ENCODE data around the gene CCR7. TPM values are rescaled to one million over a fixed set of nuclear protein-coding genes. Genes with fewer than 3 reads are reported as not detected.

Gene CCR7
- total RNA-seq, 1 experiment from 2014 or later, result 0.57 TPM

- ATAC-seq (no peak), DNase-seq (ENCODE audit: low spot score) (no peak)
- ChIA-PET POLR2A (interaction anchor here (0.7 kb wide), 1 partner anchor 61 kb away, joined by 12 read pairs; no protein-coding TSS in a partner anchor), CTCF (interaction anchor here (0.9 to 9.6 kb wide), 10 partner anchors 11 to 181 kb away, joined by 3 to 127 read pairs (median 28); partner anchors contain the start of genes CCR7, GJD3 and IGFBP4)
- H3K4me1 Mint-ChIP-seq, result peaks cover 14% of the 10 kb centered on the region
- H3K27me3 Mint-ChIP-seq (ENCODE audit: low read depth), result no peaks in the 10 kb centered on the region; the same call in 1 of the 2 replicates
- no peak overlapping the region for H3K4me3 Mint-ChIP-seq
- no peaks in the 10 kb centered on the region for H3K36me3 Mint-ChIP-seq
- TF ChIP-seq, protein P1, sequence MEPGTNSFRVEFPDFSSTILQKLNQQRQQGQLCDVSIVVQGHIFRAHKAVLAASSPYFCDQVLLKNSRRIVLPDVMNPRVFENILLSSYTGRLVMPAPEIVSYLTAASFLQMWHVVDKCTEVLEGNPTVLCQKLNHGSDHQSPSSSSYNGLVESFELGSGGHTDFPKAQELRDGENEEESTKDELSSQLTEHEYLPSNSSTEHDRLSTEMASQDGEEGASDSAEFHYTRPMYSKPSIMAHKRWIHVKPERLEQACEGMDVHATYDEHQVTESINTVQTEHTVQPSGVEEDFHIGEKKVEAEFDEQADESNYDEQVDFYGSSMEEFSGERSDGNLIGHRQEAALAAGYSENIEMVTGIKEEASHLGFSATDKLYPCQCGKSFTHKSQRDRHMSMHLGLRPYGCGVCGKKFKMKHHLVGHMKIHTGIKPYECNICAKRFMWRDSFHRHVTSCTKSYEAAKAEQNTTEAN (CRISPR knock-in tag; IDR thresholded peaks at IDR 0.05), result no peak
- TF ChIP-seq RELA (CRISPR knock-in tag; IDR thresholded peaks at IDR 0.05; ENCODE audit: borderline replicate concordance), result no peak
- no peak for TF ChIP-seq AFF4 (CRISPR knock-in tag; IDR thresholded peaks at IDR 0.05; ENCODE audit: borderline replicate concordance)
- no peak for TF ChIP-seq ERG (CRISPR knock-in tag; IDR thresholded peaks at IDR 0.05)
- no peak for TF ChIP-seq ZNF317 (CRISPR knock-in tag; IDR thresholded peaks at IDR 0.05; ENCODE audit: borderline replicate concordance, low read depth)
- no peak for TF ChIP-seq ZBTB21 (CRISPR knock-in tag; IDR thresholded peaks at IDR 0.05; ENCODE audit: borderline replicate concordance)
- no peak for TF ChIP-seq ZMAT4 (CRISPR knock-in tag; IDR thresholded peaks at IDR 0.05)
- TF ChIP-seq, protein P2, sequence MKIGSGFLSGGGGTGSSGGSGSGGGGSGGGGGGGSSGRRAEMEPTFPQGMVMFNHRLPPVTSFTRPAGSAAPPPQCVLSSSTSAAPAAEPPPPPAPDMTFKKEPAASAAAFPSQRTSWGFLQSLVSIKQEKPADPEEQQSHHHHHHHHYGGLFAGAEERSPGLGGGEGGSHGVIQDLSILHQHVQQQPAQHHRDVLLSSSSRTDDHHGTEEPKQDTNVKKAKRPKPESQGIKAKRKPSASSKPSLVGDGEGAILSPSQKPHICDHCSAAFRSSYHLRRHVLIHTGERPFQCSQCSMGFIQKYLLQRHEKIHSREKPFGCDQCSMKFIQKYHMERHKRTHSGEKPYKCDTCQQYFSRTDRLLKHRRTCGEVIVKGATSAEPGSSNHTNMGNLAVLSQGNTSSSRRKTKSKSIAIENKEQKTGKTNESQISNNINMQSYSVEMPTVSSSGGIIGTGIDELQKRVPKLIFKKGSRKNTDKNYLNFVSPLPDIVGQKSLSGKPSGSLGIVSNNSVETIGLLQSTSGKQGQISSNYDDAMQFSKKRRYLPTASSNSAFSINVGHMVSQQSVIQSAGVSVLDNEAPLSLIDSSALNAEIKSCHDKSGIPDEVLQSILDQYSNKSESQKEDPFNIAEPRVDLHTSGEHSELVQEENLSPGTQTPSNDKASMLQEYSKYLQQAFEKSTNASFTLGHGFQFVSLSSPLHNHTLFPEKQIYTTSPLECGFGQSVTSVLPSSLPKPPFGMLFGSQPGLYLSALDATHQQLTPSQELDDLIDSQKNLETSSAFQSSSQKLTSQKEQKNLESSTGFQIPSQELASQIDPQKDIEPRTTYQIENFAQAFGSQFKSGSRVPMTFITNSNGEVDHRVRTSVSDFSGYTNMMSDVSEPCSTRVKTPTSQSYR (CRISPR knock-in tag; IDR thresholded peaks at IDR 0.05), result no peak
- TF ChIP-seq ZSCAN18 (CRISPR knock-in tag; IDR thresholded peaks at IDR 0.05), result no peak
- TF ChIP-seq GTF2I (CRISPR knock-in tag; conservative IDR thresholded peaks at IDR 0.05), result no peak
- TF ChIP-seq, protein P3, sequence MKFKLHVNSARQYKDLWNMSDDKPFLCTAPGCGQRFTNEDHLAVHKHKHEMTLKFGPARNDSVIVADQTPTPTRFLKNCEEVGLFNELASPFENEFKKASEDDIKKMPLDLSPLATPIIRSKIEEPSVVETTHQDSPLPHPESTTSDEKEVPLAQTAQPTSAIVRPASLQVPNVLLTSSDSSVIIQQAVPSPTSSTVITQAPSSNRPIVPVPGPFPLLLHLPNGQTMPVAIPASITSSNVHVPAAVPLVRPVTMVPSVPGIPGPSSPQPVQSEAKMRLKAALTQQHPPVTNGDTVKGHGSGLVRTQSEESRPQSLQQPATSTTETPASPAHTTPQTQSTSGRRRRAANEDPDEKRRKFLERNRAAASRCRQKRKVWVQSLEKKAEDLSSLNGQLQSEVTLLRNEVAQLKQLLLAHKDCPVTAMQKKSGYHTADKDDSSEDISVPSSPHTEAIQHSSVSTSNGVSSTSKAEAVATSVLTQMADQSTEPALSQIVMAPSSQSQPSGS (CRISPR knock-in tag; IDR thresholded peaks at IDR 0.05; ENCODE audit: borderline replicate concordance, low read depth), result no peak
- TF ChIP-seq, protein P4, sequence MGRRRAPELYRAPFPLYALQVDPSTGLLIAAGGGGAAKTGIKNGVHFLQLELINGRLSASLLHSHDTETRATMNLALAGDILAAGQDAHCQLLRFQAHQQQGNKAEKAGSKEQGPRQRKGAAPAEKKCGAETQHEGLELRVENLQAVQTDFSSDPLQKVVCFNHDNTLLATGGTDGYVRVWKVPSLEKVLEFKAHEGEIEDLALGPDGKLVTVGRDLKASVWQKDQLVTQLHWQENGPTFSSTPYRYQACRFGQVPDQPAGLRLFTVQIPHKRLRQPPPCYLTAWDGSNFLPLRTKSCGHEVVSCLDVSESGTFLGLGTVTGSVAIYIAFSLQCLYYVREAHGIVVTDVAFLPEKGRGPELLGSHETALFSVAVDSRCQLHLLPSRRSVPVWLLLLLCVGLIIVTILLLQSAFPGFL (CRISPR knock-in tag; IDR thresholded peaks at IDR 0.05; ENCODE audit: borderline replicate concordance), result no peak
- no peak overlapping the region for H3K27ac Mint-ChIP-seq
- no peaks in the 10 kb centered on the region for H3K9me3 Mint-ChIP-seq
Observed at GRCh38 chr17:40536295-40537171, 28.7 kb downstream of the CCR7 start.
